Measurements from ENCODE around the gene XPA.

- TF ChIP-seq POLR2A (IDR thresholded peaks at IDR 0.05) (no peak), CTCF (IDR thresholded peaks at IDR 0.05) (no peak)
Observed at GRCh38 chr9:97704345-97704677, 7.2 kb upstream of the XPA start.
